BE2C (cell line): ENCODE data around the gene TDRD9.

Source experiments
- DNase-seq: peaks from one replicate; pipeline ENCODE4 v3.0.0-alpha.2; 2020
- H3K27me3 ChIP-seq: fragments of 250-450 bp; sonication (Bioruptor Pico); 2 replicates; pipeline ENCODE4 v1.5.1; 2020; ENCODE audit warnings: mild to moderate bottlenecking
- H3K36me3 ChIP-seq: fragments of 250-450 bp; sonication (Bioruptor Pico); 2 replicates; pipeline ENCODE4 v1.5.1; 2020; ENCODE audit warnings: mild to moderate bottlenecking
- H3K4me1 ChIP-seq: fragments of 250-450 bp; sonication (Bioruptor Pico); 2 replicates; pipeline ENCODE4 v1.5.1; 2020
- H3K4me3 ChIP-seq: 2 replicates; pipeline ENCODE4 v1.5.1; 2011; ENCODE audit warnings: low read depth, low read length
- H3K9me3 ChIP-seq: fragments of 250-450 bp; sonication (Bioruptor Pico); 2 replicates; pipeline ENCODE4 v1.5.1; 2020
- TF ChIP-seq, protein P1 (sequence below): IDR thresholded peaks from 2 replicates; pipeline ENCODE4 v1.5.1; 2012; ENCODE audit warnings: mild to moderate bottlenecking, low read depth, low read length

The TDRD9 gene

DNA sequence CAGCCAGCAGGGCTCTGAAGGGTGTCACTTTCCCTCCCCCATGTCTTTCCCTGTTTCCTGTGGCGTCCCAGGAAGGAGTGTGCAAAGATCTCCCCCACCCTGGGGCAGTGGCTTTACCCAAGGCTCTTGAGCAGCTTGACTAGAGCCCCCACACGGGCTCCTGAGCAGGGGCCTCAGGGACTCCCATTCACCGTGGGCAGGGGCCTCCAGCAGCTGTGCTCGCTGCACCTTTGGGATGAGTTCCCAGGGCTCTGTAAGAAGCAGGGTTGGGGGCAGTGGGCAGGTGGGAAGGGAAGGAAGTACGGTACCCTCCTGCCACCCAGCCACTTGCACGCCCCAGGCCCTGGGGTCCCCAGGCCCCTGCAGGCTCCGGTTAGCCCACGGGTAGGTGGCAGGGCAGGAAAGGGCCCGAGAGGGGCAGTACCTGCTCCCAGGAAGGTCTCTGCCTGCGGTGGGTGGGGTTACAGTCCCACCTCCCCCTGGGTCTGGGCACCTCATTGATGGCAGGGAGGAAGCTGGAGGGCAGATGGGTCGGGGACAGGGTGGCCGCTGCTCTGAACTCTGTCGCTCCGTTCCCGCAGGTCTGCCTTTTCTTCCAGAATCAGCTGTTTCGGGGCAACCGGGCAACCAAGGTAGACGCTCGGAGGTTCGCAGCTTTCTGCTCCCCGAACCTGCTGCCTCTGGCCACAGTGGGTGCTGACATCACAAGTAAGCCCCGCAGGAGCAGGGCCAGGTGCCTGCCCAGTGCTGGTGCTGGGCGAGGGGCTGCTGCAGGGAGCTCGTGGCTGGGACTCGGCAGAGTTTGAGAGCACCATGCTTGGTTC lies 170.2 kb downstream of the TDRD9 start:
- no peak for DNase-seq
- Histone ChIP-seq H3K4me1 (peaks cover 13% of the 10 kb centered on the region), H3K36me3 (no peaks in the 10 kb centered on the region), H3K9me3 (no peaks in the 10 kb centered on the region), H3K27me3 (no peaks in the 10 kb centered on the region), H3K4me3 (no peak overlapping the region)
- TF ChIP-seq, protein P1, sequence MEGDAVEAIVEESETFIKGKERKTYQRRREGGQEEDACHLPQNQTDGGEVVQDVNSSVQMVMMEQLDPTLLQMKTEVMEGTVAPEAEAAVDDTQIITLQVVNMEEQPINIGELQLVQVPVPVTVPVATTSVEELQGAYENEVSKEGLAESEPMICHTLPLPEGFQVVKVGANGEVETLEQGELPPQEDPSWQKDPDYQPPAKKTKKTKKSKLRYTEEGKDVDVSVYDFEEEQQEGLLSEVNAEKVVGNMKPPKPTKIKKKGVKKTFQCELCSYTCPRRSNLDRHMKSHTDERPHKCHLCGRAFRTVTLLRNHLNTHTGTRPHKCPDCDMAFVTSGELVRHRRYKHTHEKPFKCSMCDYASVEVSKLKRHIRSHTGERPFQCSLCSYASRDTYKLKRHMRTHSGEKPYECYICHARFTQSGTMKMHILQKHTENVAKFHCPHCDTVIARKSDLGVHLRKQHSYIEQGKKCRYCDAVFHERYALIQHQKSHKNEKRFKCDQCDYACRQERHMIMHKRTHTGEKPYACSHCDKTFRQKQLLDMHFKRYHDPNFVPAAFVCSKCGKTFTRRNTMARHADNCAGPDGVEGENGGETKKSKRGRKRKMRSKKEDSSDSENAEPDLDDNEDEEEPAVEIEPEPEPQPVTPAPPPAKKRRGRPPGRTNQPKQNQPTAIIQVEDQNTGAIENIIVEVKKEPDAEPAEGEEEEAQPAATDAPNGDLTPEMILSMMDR, result no peak

DNA sequence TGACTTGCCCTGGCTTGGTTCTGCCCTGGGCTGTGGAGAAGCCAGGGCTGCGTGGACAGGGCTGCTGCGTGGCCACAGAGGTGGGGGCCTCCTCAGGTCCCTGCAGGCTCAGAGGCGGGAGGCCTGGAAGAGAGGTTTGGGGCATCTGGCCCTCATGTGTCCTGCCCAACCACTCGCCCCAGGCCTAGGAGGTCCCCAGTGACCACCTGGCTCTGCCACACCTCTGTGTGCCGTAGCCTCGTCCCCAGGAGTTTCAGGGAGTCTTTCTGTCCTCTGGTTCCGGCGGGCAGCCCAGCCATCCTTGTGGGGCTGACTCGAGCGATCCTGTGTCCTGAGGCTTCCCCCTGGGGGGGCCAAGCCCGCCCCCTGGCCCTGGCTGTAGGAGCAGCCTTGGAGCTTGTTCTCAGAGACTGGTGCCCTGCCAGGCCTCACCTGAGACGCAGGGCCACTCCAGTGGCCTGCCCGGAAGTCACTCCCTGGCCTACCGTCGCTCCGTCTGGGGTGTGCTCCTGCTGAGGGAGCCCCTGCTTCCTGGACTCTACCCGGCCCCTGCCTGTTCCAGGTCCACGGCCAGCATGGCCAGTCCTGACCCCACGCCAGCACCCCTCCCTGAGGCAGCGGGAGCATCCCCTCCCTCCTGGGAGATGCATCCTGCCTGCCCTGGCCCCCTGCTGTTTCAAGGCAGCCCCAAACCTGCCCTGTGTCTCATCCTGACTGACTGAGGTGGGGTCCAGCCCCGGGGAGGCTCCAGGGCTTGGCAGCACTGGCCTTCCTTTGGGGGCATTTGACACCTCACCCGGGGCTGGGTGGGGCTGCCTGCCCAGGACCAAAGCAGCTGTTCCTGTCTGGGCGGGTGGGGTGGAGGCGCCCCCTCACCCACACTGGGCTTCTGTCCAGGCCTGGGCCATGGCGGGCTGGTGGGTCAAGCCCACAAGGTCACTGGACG lies 171.1 kb downstream of the TDRD9 start:
- no peaks in the 10 kb centered on the region for H3K27me3 ChIP-seq
- no peaks in the 10 kb centered on the region for H3K9me3 ChIP-seq
- H3K4me1 ChIP-seq, result peaks cover 8% of the 10 kb centered on the region
- no peak overlapping the region for H3K4me3 ChIP-seq
- DNase-seq, result no peak
- TF ChIP-seq, protein P1, result no peak
- no peaks in the 10 kb centered on the region for H3K36me3 ChIP-seq

DNA sequence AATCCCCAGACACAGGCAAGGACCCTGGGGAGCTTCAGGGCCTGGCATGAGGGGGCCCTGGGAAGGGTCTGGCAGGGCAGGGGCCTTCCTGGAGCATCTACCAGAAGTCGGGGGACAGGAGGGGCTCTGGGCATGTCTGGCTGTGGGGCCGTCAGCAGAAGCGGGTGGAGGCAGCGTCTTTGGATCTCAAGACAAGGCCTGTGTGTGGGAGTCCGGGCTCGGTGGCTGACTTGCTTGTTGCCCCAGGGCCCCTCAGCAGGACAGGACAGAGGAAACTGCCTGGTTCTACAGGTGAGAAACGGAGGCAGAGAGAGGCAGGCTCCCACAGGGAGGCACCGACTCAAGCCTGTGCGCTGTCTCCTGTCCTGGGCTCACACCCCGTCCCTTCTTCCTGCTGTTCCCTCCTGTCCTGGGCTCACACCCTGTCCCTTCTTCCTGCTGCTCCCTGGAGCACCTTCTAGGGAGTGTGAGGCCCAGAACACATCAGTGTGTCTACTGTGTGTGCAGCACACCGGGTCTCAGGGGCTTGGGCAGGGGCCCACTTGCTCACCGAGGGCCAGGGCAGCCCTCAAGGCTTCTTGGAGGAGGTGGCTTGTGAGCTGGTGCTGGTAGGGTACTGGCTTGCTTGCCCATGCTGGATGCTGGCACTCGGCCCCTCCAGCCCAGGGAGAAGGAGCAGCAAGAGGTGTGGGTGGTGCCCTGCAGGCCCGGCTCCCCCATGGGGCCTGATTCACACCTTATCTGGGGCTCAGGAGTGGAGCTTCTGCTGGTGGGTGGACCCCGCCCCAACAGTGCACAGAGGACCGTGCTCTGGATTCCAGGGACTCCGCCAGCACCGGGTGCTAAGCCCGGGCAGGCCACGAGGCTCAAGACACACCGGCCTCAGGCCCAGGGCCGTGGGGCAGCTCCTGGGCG lies 172.2 kb downstream of the TDRD9 start:
- H3K4me1 ChIP-seq, result peaks cover 4% of the 10 kb centered on the region
- H3K9me3 ChIP-seq, result no peaks in the 10 kb centered on the region
- DNase-seq, result no peak
- TF ChIP-seq, protein P1, result no peak
- H3K27me3 ChIP-seq, result no peaks in the 10 kb centered on the region
- no peaks in the 10 kb centered on the region for H3K36me3 ChIP-seq
- no peak overlapping the region for H3K4me3 ChIP-seq

DNA sequence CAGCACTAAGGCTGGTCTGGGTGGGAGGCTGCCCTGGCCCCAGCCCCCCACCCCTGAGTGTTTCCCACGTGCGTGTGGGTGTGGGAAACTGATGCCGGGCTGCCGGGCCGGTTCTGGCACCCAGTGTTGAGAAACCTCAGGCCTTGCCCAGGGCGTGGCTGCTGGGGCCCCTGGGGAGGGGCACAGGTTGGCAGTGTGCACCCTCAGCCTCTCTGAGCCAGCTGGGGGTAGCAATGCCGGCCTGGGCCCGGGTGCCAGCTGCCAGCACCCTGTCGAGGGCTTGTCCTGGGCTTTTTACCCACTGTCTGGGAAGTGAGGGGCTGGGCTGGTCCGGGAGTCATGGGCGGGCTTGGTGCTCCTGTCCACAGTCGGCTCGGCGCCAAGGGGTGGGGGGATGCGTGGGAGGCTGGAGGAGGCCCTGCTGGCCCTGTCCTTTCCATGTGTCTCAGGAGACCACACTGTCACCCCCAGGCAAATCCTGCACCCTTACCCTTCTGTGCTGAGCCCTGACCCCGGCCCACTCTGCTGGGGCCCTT lies 172.9 kb downstream of the TDRD9 start:
- Histone ChIP-seq H3K27me3 (no peaks in the 10 kb centered on the region), H3K4me3 (no peak overlapping the region), H3K36me3 (no peaks in the 10 kb centered on the region), H3K4me1 (peaks cover 4% of the 10 kb centered on the region), H3K9me3 (no peaks in the 10 kb centered on the region)
- DNase-seq, result no peak
- TF ChIP-seq, protein P1, result no peak

DNA sequence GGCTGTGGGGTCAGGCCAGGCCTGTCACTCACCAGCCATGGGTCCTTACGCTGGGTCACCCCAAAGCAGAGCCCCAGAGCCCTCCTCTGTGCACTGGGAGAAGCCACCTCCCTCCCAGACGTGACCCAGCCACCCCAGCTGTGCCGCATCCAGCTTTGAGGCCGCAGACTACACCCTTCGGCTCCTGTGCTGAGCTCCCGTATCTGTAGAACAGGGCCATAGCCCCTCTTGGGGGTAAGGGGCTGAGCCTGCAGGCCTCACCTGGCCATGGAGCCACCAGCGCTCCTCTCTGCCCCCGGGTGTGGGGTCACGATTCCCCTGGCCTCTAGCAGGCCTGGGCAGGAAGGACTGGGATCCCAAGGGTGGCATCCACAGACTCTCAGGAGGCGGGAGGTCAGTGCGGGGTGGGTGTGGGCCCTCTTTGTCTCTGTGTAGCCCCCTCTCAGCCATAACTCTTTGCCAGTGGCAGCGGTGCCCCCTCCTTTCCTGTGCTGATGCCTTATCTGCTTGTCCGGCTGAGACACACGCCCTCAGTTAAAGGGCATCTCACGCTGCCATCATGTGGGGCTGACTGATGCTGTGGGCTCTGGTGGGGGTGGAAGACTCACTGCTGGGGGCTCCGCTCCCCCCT lies 173.5 kb downstream of the TDRD9 start:
- no peaks in the 10 kb centered on the region for H3K4me1 ChIP-seq
- no peak overlapping the region for H3K4me3 ChIP-seq
- H3K27me3 ChIP-seq, result no peaks in the 10 kb centered on the region
- DNase-seq, result no peak
- TF ChIP-seq, protein P1, result no peak
- H3K9me3 ChIP-seq, result no peaks in the 10 kb centered on the region
- no peaks in the 10 kb centered on the region for H3K36me3 ChIP-seq
